ENCODE measurements around the gene PBOV1.
"Not testable (repeated sequence)": the region's sequence is repeated elsewhere in the genome, so short reads cannot be mapped to it uniquely, and the experiment has no call there.

PBOV1 gene

DNA sequence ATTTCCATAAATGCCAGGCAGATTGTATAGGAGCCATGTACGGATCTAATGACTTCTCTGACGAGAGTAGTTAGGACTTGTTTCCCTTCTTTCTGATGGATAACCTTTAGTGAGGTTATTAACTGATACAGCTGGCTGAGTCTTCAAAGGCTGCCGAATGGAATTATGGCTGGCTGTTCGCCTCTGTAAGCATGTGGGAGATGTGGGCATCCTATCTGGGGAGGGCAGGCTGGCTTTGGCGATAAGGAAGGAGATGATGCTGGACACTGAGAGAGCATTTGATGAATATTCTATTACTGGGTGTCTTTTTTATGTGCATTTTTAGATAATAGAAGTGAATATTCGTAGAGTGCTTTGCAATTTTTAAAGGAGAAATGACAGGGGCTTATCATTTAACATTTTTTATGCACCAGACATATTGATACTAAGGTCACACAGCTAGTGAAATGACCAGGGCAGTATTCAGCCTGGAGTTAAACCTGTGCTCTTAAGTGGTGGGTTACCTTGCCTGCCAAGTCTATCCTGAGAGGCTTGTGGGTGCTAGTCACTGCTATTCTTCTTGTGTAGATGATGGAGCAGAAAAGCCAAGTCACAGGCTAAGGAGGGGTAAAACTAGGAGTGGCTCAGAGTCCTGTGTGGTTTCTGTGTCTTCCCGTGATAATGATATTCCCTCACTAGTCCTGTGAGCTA lies 3.1 kb downstream of the PBOV1 start:
- H3K4me2 ChIP-seq (ENCODE audit: low read depth, low read length, poor library complexity, severe bottlenecking): no peak overlapping the region
- H4K20me1 ChIP-seq (ENCODE audit: low read depth, low read length): no peaks in the 10 kb centered on the region
- H2AFZ ChIP-seq (ENCODE audit: low read depth, low read length, severe bottlenecking): no peak overlapping the region
- H3K27ac ChIP-seq (ENCODE audit: low read depth, low read length): no peak overlapping the region
- no peak overlapping the region for H3K9ac ChIP-seq (ENCODE audit: low read length)
- H3K27me3 ChIP-seq (ENCODE audit: low read length): no peaks in the 10 kb centered on the region
- no peaks in the 10 kb centered on the region for H3K79me2 ChIP-seq (ENCODE audit: insufficient read depth, low read length)
- no peaks in the 10 kb centered on the region for H3K9me2 ChIP-seq (replicated peaks; ENCODE audit: insufficient read depth, low read length)
- TF ChIP-seq, protein P1, sequence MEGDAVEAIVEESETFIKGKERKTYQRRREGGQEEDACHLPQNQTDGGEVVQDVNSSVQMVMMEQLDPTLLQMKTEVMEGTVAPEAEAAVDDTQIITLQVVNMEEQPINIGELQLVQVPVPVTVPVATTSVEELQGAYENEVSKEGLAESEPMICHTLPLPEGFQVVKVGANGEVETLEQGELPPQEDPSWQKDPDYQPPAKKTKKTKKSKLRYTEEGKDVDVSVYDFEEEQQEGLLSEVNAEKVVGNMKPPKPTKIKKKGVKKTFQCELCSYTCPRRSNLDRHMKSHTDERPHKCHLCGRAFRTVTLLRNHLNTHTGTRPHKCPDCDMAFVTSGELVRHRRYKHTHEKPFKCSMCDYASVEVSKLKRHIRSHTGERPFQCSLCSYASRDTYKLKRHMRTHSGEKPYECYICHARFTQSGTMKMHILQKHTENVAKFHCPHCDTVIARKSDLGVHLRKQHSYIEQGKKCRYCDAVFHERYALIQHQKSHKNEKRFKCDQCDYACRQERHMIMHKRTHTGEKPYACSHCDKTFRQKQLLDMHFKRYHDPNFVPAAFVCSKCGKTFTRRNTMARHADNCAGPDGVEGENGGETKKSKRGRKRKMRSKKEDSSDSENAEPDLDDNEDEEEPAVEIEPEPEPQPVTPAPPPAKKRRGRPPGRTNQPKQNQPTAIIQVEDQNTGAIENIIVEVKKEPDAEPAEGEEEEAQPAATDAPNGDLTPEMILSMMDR (IDR thresholded peaks at IDR 0.05; ENCODE audit: insufficient read depth, low read length, poor library complexity, severe bottlenecking): no peak
- TF ChIP-seq EZH2phosphoT487 (conservative IDR thresholded peaks at IDR 0.05; ENCODE audit: low read length): no peak
- H3K36me3 ChIP-seq (ENCODE audit: low read length): no peaks in the 10 kb centered on the region
- no peak overlapping the region for H3K4me3 ChIP-seq (ENCODE audit: insufficient read depth, low read length, poor library complexity, severe bottlenecking)
- no peaks in the 10 kb centered on the region for H3K9me3 ChIP-seq (ENCODE audit: insufficient read depth, low read length)
- H3F3A ChIP-seq (ENCODE audit: insufficient read depth): no peaks in the 10 kb centered on the region

GRCh38 chr6:138212530-138212929 lies 5.8 kb downstream of the PBOV1 start:
- not testable (repeated sequence) for H3K36me3 ChIP-seq (ENCODE audit: low read length); H3F3A ChIP-seq (ENCODE audit: insufficient read depth); H3K27ac ChIP-seq (ENCODE audit: low read depth, low read length); H4K20me1 ChIP-seq (ENCODE audit: low read depth, low read length); H3K79me2 ChIP-seq (ENCODE audit: insufficient read depth, low read length); H3K9me3 ChIP-seq (ENCODE audit: insufficient read depth, low read length); H3K9ac ChIP-seq (ENCODE audit: low read length); H3K9me2 ChIP-seq (replicated peaks; ENCODE audit: insufficient read depth, low read length); H2AFZ ChIP-seq (ENCODE audit: low read depth, low read length, severe bottlenecking); H3K4me3 ChIP-seq (ENCODE audit: insufficient read depth, low read length, poor library complexity, severe bottlenecking); H3K4me2 ChIP-seq (ENCODE audit: low read depth, low read length, poor library complexity, severe bottlenecking); H3K27me3 ChIP-seq (ENCODE audit: low read length)

- no peak for TF ChIP-seq EZH2phosphoT487 (conservative IDR thresholded peaks at IDR 0.05; ENCODE audit: low read length)
- TF ChIP-seq, protein P1 (IDR thresholded peaks at IDR 0.05; ENCODE audit: insufficient read depth, low read length, poor library complexity, severe bottlenecking): no peak
- H3K36me3 ChIP-seq (ENCODE audit: low read length): no peaks in the 10 kb centered on the region
- H3K27me3 ChIP-seq (ENCODE audit: low read length): no peaks in the 10 kb centered on the region
- H4K20me1 ChIP-seq (ENCODE audit: low read depth, low read length): no peaks in the 10 kb centered on the region
- no peak overlapping the region for H3K27ac ChIP-seq (ENCODE audit: low read depth, low read length)
- H2AFZ ChIP-seq (ENCODE audit: low read depth, low read length, severe bottlenecking): no peak overlapping the region
- H3F3A ChIP-seq (ENCODE audit: insufficient read depth): no peaks in the 10 kb centered on the region
- H3K4me3 ChIP-seq (ENCODE audit: insufficient read depth, low read length, poor library complexity, severe bottlenecking): no peak overlapping the region
- no peak overlapping the region for H3K4me2 ChIP-seq (ENCODE audit: low read depth, low read length, poor library complexity, severe bottlenecking)
- H3K9me3 ChIP-seq (ENCODE audit: insufficient read depth, low read length): no peaks in the 10 kb centered on the region
- H3K9me2 ChIP-seq (replicated peaks; ENCODE audit: insufficient read depth, low read length): no peaks in the 10 kb centered on the region
- H3K9ac ChIP-seq (ENCODE audit: low read length): no peak overlapping the region
- no peaks in the 10 kb centered on the region for H3K79me2 ChIP-seq (ENCODE audit: insufficient read depth, low read length)
Observed at GRCh38 chr6:138211601-138212000, 6.7 kb downstream of the PBOV1 start.

DNA sequence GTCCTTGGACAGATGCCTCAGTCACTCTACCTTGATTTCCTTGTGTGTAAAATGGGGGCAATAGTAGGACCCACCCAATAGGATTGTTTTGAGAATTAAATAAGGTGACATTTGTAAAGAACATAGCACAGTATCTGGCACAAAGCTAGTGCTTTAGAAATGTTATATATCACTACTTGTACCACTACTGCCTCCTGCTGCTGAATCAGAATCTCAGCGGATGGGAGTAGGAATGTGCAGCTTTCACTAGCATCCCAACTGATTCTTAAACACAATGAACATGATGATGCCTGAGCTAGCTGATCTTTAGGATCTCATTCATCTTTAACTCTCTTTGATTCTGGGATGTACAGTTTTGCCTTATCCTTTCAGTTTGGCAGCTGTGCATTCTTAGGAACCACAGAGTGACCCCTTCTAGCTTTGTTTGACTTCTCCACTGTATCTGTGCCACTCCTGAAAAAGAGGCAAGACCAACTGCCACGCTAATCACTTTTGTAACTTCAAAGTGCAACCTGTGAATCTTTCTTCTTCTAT lies 7.2 kb downstream of the PBOV1 start:
- no peak overlapping the region for H3K9ac ChIP-seq (ENCODE audit: low read length)
- no peaks in the 10 kb centered on the region for H3K79me2 ChIP-seq (ENCODE audit: insufficient read depth, low read length)
- no peaks in the 10 kb centered on the region for H3K36me3 ChIP-seq (ENCODE audit: low read length)
- H3K27me3 ChIP-seq (ENCODE audit: low read length): no peaks in the 10 kb centered on the region
- H4K20me1 ChIP-seq (ENCODE audit: low read depth, low read length): no peaks in the 10 kb centered on the region
- H3K4me2 ChIP-seq (ENCODE audit: low read depth, low read length, poor library complexity, severe bottlenecking): no peak overlapping the region
- H3F3A ChIP-seq (ENCODE audit: insufficient read depth): no peaks in the 10 kb centered on the region
- no peaks in the 10 kb centered on the region for H3K9me2 ChIP-seq (replicated peaks; ENCODE audit: insufficient read depth, low read length)
- H3K27ac ChIP-seq (ENCODE audit: low read depth, low read length): no peak overlapping the region
- no peaks in the 10 kb centered on the region for H3K9me3 ChIP-seq (ENCODE audit: insufficient read depth, low read length)
- no peak for TF ChIP-seq EZH2phosphoT487 (conservative IDR thresholded peaks at IDR 0.05; ENCODE audit: low read length)
- TF ChIP-seq, protein P1 (IDR thresholded peaks at IDR 0.05; ENCODE audit: insufficient read depth, low read length, poor library complexity, severe bottlenecking): no peak
- no peak overlapping the region for H3K4me3 ChIP-seq (ENCODE audit: insufficient read depth, low read length, poor library complexity, severe bottlenecking)
- no peak overlapping the region for H2AFZ ChIP-seq (ENCODE audit: low read depth, low read length, severe bottlenecking)
